SK-N-SH (cell line): ENCODE data around the gene ACVRL1. TPM values are rescaled to one million over a fixed set of nuclear protein-coding genes. Genes with fewer than 3 reads are reported as not detected.

Source experiments
- CTCF ChIA-PET: fragments of 300-600, 350-600 bp; formaldehyde crosslinking; extraction: SDS; loops from one replicate; lab custom pipeline; 2021; lab: Yijun Ruan, JAX
- POLR2A ChIA-PET: fragments of 350-600 bp; sonication (Branson Sonifier 250); formaldehyde crosslinking; extraction: SDS; loops from one replicate; lab custom pipeline; 2020; ENCODE audit warnings: antibody characterized with exemption, inconsistent platforms; lab: Yijun Ruan, JAX
- DNase-seq: peaks from one replicate; pipeline ENCODE4 v3.0.0; 2012
- H2AFZ ChIP-seq: fragments of 200-600 bp; sonication (generic); 2 replicates; pipeline ENCODE4 v1.8.1; 2016; ENCODE audit warnings: antibody characterized with exemption, mild to moderate bottlenecking, low read depth
- H3F3A ChIP-seq: fragments of 200-600 bp; sonication (generic); replicated peaks from 2 replicates; pipeline ENCODE3; 2016; ENCODE audit warnings: antibody characterized with exemption, mild to moderate bottlenecking; ENCODE audit not compliant: insufficient read depth
- H3K27ac ChIP-seq, 2 experiments: fragments of 200-500 bp in 1 of 2; fragments of 200-600 bp in 1 of 2; sonication (Bioruptor generic) in 1 of 2; sonication (generic), shearing (Covaris generic) in 1 of 2; 2 replicates each; pipeline versions ENCODE4 v1.5.1 to v1.6.1; 2014 to 2016; ENCODE audit warnings: low read depth in 2 of 2, inconsistent platforms in 1 of 2, low read length in 1 of 2, mild to moderate bottlenecking in 1 of 2, mixed read lengths in 1 of 2
- H3K27me3 ChIP-seq: fragments of 200-600 bp; sonication (generic), shearing (Covaris generic); 2 replicates; pipeline ENCODE4 v1.6.1; 2016; ENCODE audit warnings: mixed run types; ENCODE audit not compliant: insufficient read depth
- H3K36me3 ChIP-seq, 2 experiments: fragments of 200-500 bp in 1 of 2; fragments of 200-600 bp in 1 of 2; sonication (Bioruptor generic) in 1 of 2; sonication (generic) in 1 of 2; replicated peaks in 1 of 2; 2 replicates each; pipeline versions ENCODE3 to v1.5.1; 2014 to 2016; ENCODE audit warnings: low read length in 1 of 2, mild to moderate bottlenecking in 1 of 2; ENCODE audit not compliant: insufficient read depth in 2 of 2, control insufficient read depth in 1 of 2
- H3K4me1 ChIP-seq, 2 experiments: fragments of 200-500 bp in 1 of 2; fragments of 200-600 bp in 1 of 2; sonication (Bioruptor generic) in 1 of 2; sonication (generic), shearing (Covaris generic) in 1 of 2; 2 replicates each; pipeline versions ENCODE4 v1.5.1 to v1.6.1; 2014 to 2016; ENCODE audit warnings: low read depth in 1 of 2, low read length in 1 of 2, mixed run types in 1 of 2; ENCODE audit not compliant: insufficient read depth in 2 of 2, control insufficient read depth in 1 of 2
- H3K4me2 ChIP-seq: fragments of 200-600 bp; sonication (generic), shearing (Covaris generic); 2 replicates; pipeline ENCODE4 v1.6.1; 2017; ENCODE audit warnings: mixed run types
- H3K4me3 ChIP-seq, 2 experiments: fragments of 200-500 bp in 1 of 2; fragments of 200-600 bp in 1 of 2; sonication (Bioruptor generic) in 1 of 2; sonication (generic), shearing (Covaris generic) in 1 of 2; 2 replicates each; pipeline versions ENCODE4 v1.5.1 to v1.8.1; 2014 to 2016; ENCODE audit warnings: low read depth in 2 of 2, inconsistent platforms in 1 of 2, low read length in 1 of 2, mild to moderate bottlenecking in 1 of 2, mixed read lengths in 1 of 2, moderate library complexity in 1 of 2
- H3K79me2 ChIP-seq: fragments of 200-600 bp; sonication (generic); 2 replicates; pipeline ENCODE4 v1.8.1; 2017; ENCODE audit warnings: mild to moderate bottlenecking; ENCODE audit not compliant: insufficient read depth
- H3K9ac ChIP-seq: fragments of 200-600 bp; sonication (generic); 2 replicates; pipeline ENCODE4 v1.6.1; 2017; ENCODE audit warnings: mixed run types
- H3K9me2 ChIP-seq: fragments of 200-600 bp; sonication (generic); 2 replicates; pipeline ENCODE4 v1.6.1; 2017; ENCODE audit warnings: mixed run types
- H3K9me3 ChIP-seq: fragments of 200-600 bp; sonication (generic); 2 replicates; pipeline ENCODE4 v1.6.1; 2017; ENCODE audit warnings: mixed run types, mild to moderate bottlenecking, moderate library complexity
- H4K20me1 ChIP-seq: fragments of 200-600 bp; sonication (generic); 2 replicates; pipeline ENCODE4 v1.6.1; 2017; ENCODE audit warnings: mild to moderate bottlenecking, mixed run types; ENCODE audit not compliant: insufficient read depth
- CHD2 ChIP-seq: fragments of 150-350 bp; IDR thresholded peaks from 2 replicates; pipeline ENCODE4 v1.6.1; 2018; ENCODE audit warnings: low read length; ENCODE audit not compliant: partially characterized antibody
- EP300 ChIP-seq, 2 experiments: IDR thresholded peaks; 2 replicates each; pipeline versions ENCODE4 v1.4.0 to v1.6.1; 2012; ENCODE audit warnings: borderline replicate concordance in 1 of 2, low read depth in 1 of 2, low read length in 1 of 2
- FOXJ3 ChIP-seq: sonication (generic); formaldehyde crosslinking; IDR thresholded peaks from 2 replicates; pipeline ENCODE4 v1.5.1; 2020; ENCODE audit warnings: mild to moderate bottlenecking, missing genetic modification reagents
- GATA2 ChIP-seq: sonication (generic); formaldehyde crosslinking; IDR thresholded peaks from 2 replicates; pipeline ENCODE4 v1.5.0; 2020; ENCODE audit warnings: mild to moderate bottlenecking, missing genetic modification reagents
- MXI1 ChIP-seq: IDR thresholded peaks from 2 replicates; pipeline ENCODE4 v1.6.1; 2012; ENCODE audit warnings: mild to moderate bottlenecking, low read depth, low read length, improper control_type of control experiment
- RCOR1 ChIP-seq: fragments of 150-350 bp; IDR thresholded peaks from 2 replicates; pipeline ENCODE4 v1.6.1; 2017; ENCODE audit warnings: antibody characterized with exemption, low read length
- RFX5 ChIP-seq: IDR thresholded peaks from 2 replicates; pipeline ENCODE4 v1.6.1; 2012; ENCODE audit warnings: mild to moderate bottlenecking, improper control_type of control experiment, low read length
- SIN3A ChIP-seq: IDR thresholded peaks from 2 replicates; pipeline ENCODE4 v1.6.1; 2012; ENCODE audit warnings: low read depth, mild to moderate bottlenecking, low read length, moderate library complexity, borderline replicate concordance
- SMC3 ChIP-seq: IDR thresholded peaks from 2 replicates; pipeline ENCODE4 v1.6.1; 2012; ENCODE audit warnings: low read depth, low read length, improper control_type of control experiment
- TAF1 ChIP-seq: IDR thresholded peaks from 2 replicates; pipeline ENCODE4 v1.6.1; 2012; ENCODE audit warnings: low read depth, mild to moderate bottlenecking, low read length, moderate library complexity, borderline replicate concordance
- YY1 ChIP-seq: IDR thresholded peaks from 2 replicates; pipeline ENCODE4 v1.4.0; 2012; ENCODE audit warnings: low read depth, mild to moderate bottlenecking
- WGBS: methylation state at CpG from one replicate; pipeline ENCODE4 v1.1.6; 2017; ENCODE audit warnings: low lambda C conversion rate; 5-methylcytosine and 5-hydroxymethylcytosine counted together
- polyA plus RNA-seq, 3 experiments: library from polyadenylated mRNA; depleted of rRNA; stranded (reverse); fragments of >200 nt; gene quantifications; 2 replicates each; pipeline ENCODE4 v1.2.3, GENCODE V29; 2012
- TF ChIP-seq, protein P1 (sequence below): fragments of 200-600 bp; sonication (generic); IDR thresholded peaks from 2 replicates; pipeline ENCODE4 v1.6.1; 2017; ENCODE audit warnings: antibody characterized with exemption, mild to moderate bottlenecking, moderate library complexity
- TF ChIP-seq, protein P2 (sequence below): fragments of 150-350 bp; IDR thresholded peaks from 2 replicates; pipeline ENCODE4 v1.6.1; 2016; ENCODE audit warnings: mild to moderate bottlenecking, low read depth, low read length
- TF ChIP-seq, protein P3 (sequence below): IDR thresholded peaks from 2 replicates; pipeline ENCODE4 v1.4.0; 2012; ENCODE audit warnings: low read depth, borderline replicate concordance

Gene ACVRL1
- polyA plus RNA-seq, 1 of the 3 experiments (the other 2 are of a cell fraction): 0.07 TPM

- 80% methylated on average over 3 of the region's 3 CpGs for WGBS
- H3K9me2 ChIP-seq: no peaks in the 10 kb centered on the region
- H3F3A ChIP-seq: no peaks in the 10 kb centered on the region
- H3K27ac ChIP-seq: no peak overlapping the region
- no peaks in the 10 kb centered on the region for H3K9me3 ChIP-seq
- no peak overlapping the region for H3K9ac ChIP-seq
- no peaks in the 10 kb centered on the region for H3K79me2 ChIP-seq
- no peak overlapping the region for H3K4me2 ChIP-seq
- H4K20me1 ChIP-seq: no peaks in the 10 kb centered on the region
- no peak for TF ChIP-seq RCOR1
- TF ChIP-seq SMC3: no peak
- TF ChIP-seq, protein P1, sequence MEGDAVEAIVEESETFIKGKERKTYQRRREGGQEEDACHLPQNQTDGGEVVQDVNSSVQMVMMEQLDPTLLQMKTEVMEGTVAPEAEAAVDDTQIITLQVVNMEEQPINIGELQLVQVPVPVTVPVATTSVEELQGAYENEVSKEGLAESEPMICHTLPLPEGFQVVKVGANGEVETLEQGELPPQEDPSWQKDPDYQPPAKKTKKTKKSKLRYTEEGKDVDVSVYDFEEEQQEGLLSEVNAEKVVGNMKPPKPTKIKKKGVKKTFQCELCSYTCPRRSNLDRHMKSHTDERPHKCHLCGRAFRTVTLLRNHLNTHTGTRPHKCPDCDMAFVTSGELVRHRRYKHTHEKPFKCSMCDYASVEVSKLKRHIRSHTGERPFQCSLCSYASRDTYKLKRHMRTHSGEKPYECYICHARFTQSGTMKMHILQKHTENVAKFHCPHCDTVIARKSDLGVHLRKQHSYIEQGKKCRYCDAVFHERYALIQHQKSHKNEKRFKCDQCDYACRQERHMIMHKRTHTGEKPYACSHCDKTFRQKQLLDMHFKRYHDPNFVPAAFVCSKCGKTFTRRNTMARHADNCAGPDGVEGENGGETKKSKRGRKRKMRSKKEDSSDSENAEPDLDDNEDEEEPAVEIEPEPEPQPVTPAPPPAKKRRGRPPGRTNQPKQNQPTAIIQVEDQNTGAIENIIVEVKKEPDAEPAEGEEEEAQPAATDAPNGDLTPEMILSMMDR: no peak
- no peak for DNase-seq
- ChIA-PET POLR2A (no interaction called here), CTCF (no interaction called here)
- H3K36me3 ChIP-seq: no peaks in the 10 kb centered on the region
- H3K27me3 ChIP-seq: no peaks in the 10 kb centered on the region
- no peak overlapping the region for H3K4me3 ChIP-seq
- peaks cover 0 to 15% of the 10 kb centered on the region in 2 experiments; a peak in 1 of 4 replicates for H3K4me1 ChIP-seq
- no peak overlapping the region for H2AFZ ChIP-seq
Measured at GRCh38 chr12:51860986-51861385, 46.3 kb upstream of the ACVRL1 start.

DNA sequence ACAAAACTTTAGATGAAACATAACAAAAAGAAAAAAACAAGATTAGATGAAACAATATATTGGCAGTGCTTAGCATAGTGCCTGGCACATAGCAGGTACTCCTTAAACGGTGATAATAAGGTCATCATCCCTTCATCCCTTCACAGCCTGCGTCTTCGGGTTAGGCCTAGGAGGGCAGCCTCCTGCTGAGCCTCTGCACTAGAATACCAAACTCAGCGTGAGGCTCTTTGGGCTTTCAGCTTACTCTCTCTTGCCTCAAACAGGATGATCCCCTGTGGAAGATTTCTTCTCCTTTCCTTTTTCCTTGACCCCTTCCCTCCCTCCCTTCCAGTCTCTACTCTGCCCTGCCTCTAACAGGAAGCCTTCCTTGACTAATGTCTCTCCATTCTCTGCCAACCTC lies 44.4 kb upstream of the ACVRL1 start:
- no peak overlapping the region for H3K27ac ChIP-seq
- no peaks in the 10 kb centered on the region for H3F3A ChIP-seq
- no peaks in the 10 kb centered on the region for H3K27me3 ChIP-seq
- H4K20me1 ChIP-seq: no peaks in the 10 kb centered on the region
- ChIA-PET CTCF (interaction anchor here (0.7 to 18.2 kb wide), 8 partner anchors 10 to 442 kb away, joined by 3 to 194 read pairs (median 4); a partner anchor contains a TSS), POLR2A (interaction anchor here (0.5 kb wide), 1 partner anchor 115 kb away, joined by 4 read pairs; no protein-coding TSS in a partner anchor)
- DNase-seq: no peak
- no peak overlapping the region for H3K9ac ChIP-seq
- H3K79me2 ChIP-seq: no peaks in the 10 kb centered on the region
- WGBS: 72% methylated on average over 4 of the region's 4 CpGs
- no peaks in the 10 kb centered on the region for H3K9me2 ChIP-seq
- TF ChIP-seq CHD2 (no peak), SMC3 (no peak), FOXJ3 (CRISPR knock-in tag) (no peak), EP300 (IDR thresholded peaks at IDR 0.05; ENCODE audit: borderline replicate concordance in 1 of 2, low read depth in 1 of 2, low read length in 1 of 2) (no peak), YY1 (no peak), GATA2 (no peak), SIN3A (no peak), RFX5 (no peak), MXI1 (no peak), TAF1 (no peak)
- TF ChIP-seq, protein P2, sequence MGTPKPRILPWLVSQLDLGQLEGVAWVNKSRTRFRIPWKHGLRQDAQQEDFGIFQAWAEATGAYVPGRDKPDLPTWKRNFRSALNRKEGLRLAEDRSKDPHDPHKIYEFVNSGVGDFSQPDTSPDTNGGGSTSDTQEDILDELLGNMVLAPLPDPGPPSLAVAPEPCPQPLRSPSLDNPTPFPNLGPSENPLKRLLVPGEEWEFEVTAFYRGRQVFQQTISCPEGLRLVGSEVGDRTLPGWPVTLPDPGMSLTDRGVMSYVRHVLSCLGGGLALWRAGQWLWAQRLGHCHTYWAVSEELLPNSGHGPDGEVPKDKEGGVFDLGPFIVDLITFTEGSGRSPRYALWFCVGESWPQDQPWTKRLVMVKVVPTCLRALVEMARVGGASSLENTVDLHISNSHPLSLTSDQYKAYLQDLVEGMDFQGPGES: no peak
- TF ChIP-seq, protein P1: no peak
- TF ChIP-seq, protein P3, sequence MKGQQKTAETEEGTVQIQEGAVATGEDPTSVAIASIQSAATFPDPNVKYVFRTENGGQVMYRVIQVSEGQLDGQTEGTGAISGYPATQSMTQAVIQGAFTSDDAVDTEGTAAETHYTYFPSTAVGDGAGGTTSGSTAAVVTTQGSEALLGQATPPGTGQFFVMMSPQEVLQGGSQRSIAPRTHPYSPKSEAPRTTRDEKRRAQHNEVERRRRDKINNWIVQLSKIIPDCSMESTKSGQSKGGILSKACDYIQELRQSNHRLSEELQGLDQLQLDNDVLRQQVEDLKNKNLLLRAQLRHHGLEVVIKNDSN: no peak
- H3K9me3 ChIP-seq: no peaks in the 10 kb centered on the region
- no peaks in the 10 kb centered on the region for H3K36me3 ChIP-seq
- H3K4me2 ChIP-seq: no peak overlapping the region
- peaks cover 0 to 24% of the 10 kb centered on the region in 2 experiments; a peak in 1 of 4 replicates for H3K4me1 ChIP-seq
- H2AFZ ChIP-seq: no peak overlapping the region
- no peak overlapping the region for H3K4me3 ChIP-seq
